GM18499 (cell line): ENCODE data around the gene AKR1B15.

Source experiments
- ATAC-seq: cut with Tn5 transposase; IDR thresholded peaks from one replicate; pipeline ENCODE4 v1.9.1; 2021; ENCODE audit warnings: moderate number of reproducible peaks; ENCODE audit not compliant: insufficient read depth, unreplicated experiment

Gene AKR1B15

GRCh38 chr7:134611611-134612151 lies 62.8 kb downstream of the AKR1B15 start:
- ATAC-seq = no peak

GRCh38 chr7:134612197-134612596 lies 63.3 kb downstream of the AKR1B15 start:
- no peak for ATAC-seq

- no peak for ATAC-seq
Measured at GRCh38 chr7:134613623-134614347, 64.9 kb downstream of the AKR1B15 start.

- no peak for ATAC-seq
Measured at GRCh38 chr7:134616611-134617010, 67.7 kb downstream of the AKR1B15 start.

- ATAC-seq = no peak
Measured at GRCh38 chr7:134618756-134619530, 70.0 kb downstream of the AKR1B15 start.

GRCh38 chr7:134619627-134620331 lies 70.9 kb downstream of the AKR1B15 start:
- no peak for ATAC-seq

GRCh38 chr7:134622303-134622995 lies 73.5 kb downstream of the AKR1B15 start:
- no peak for ATAC-seq

- ATAC-seq = no peak
Measured at GRCh38 chr7:134623193-134623592, 74.3 kb downstream of the AKR1B15 start.

GRCh38 chr7:134625550-134625949 lies 76.6 kb downstream of the AKR1B15 start:
- no peak for ATAC-seq

GRCh38 chr7:134627109-134627774 lies 78.3 kb downstream of the AKR1B15 start:
- ATAC-seq = no peak

- ATAC-seq = no peak
Measured at GRCh38 chr7:134627775-134628153, 78.9 kb downstream of the AKR1B15 start.

GRCh38 chr7:134629445-134629844 lies 80.5 kb downstream of the AKR1B15 start:
- ATAC-seq = no peak
